Measurements from ENCODE around the gene HMSD.
A peak's percentile ranks its signal among the peaks of the same experiment; 100 is the strongest.

Gene HMSD

GRCh38 chr18:63949068-63949737, at the start of gene HMSD:
Gene HMSD (plus strand): TSS chr18:63949301. CDS start chr18:63953456, 4,155 bp downstream.
- H3K9ac ChIP-seq (ENCODE audit: low read length in 5 of 5) = peak within 1 kb of the TSS in 1 of 5 donors; percentile 8
- peaks cover 0 to 1% (median 0%) of the 10 kb centered on the region in 5 donors for H3K27me3 ChIP-seq (ENCODE audit: control insufficient read depth in 5 of 5, insufficient read depth in 4 of 5, low read length in 5 of 5)
- peaks cover 0 to 10% (median 6%) of the 10 kb centered on the region in 5 donors for H3K4me1 ChIP-seq (ENCODE audit: control insufficient read depth in 5 of 5, insufficient read depth in 5 of 5, low read length in 5 of 5)
- no peaks in the 10 kb centered on the region for H3K36me3 ChIP-seq (ENCODE audit: control insufficient read depth in 5 of 5, insufficient read depth in 5 of 5, low read length in 5 of 5)
- H3K9me3 ChIP-seq (ENCODE audit: control insufficient read depth in 5 of 5, low read length in 5 of 5) = no peaks in the 10 kb centered on the region
- H3K27ac ChIP-seq (ENCODE audit: low read depth, low read length) = no peak within 1 kb of the TSS
- peak within 1 kb of the TSS in 4 of 5 donors; percentile 28 to 40 (median 37) for H3K4me3 ChIP-seq (ENCODE audit: low read depth in 1 of 5, low read length in 5 of 5)

- Histone ChIP-seq H3K9ac (ENCODE audit: low read length in 5 of 5) (no peak overlapping the region), H3K4me3 (ENCODE audit: low read depth in 1 of 5, low read length in 5 of 5) (no peak overlapping the region), H3K4me1 (ENCODE audit: control insufficient read depth in 5 of 5, insufficient read depth in 5 of 5, low read length in 5 of 5) (peaks cover 0 to 4% (median 0%) of the 10 kb centered on the region in 5 donors), H3K27me3 (ENCODE audit: control insufficient read depth in 5 of 5, insufficient read depth in 4 of 5, low read length in 5 of 5) (no peaks in the 10 kb centered on the region), H3K9me3 (ENCODE audit: control insufficient read depth in 5 of 5, low read length in 5 of 5) (no peaks in the 10 kb centered on the region), H3K27ac (ENCODE audit: low read depth, low read length) (no peak overlapping the region), H3K36me3 (ENCODE audit: control insufficient read depth in 5 of 5, insufficient read depth in 5 of 5, low read length in 5 of 5) (no peaks in the 10 kb centered on the region)
These were observed 45.1 kb upstream of the HMSD start for GRCh38 chr18:63903851-63904570.

GRCh38 chr18:63904694-63905093, 44.4 kb upstream of the HMSD start:
- no peak overlapping the region for H3K27ac ChIP-seq (ENCODE audit: low read depth, low read length)
- no peaks in the 10 kb centered on the region for H3K9me3 ChIP-seq (ENCODE audit: control insufficient read depth in 5 of 5, low read length in 5 of 5)
- H3K9ac ChIP-seq (ENCODE audit: low read length in 5 of 5) = no peak overlapping the region
- no peak overlapping the region for H3K4me3 ChIP-seq (ENCODE audit: low read depth in 1 of 5, low read length in 5 of 5)
- no peaks in the 10 kb centered on the region for H3K27me3 ChIP-seq (ENCODE audit: control insufficient read depth in 5 of 5, insufficient read depth in 4 of 5, low read length in 5 of 5)
- peaks cover 0 to 4% (median 0%) of the 10 kb centered on the region in 5 donors for H3K4me1 ChIP-seq (ENCODE audit: control insufficient read depth in 5 of 5, insufficient read depth in 5 of 5, low read length in 5 of 5)
- H3K36me3 ChIP-seq (ENCODE audit: control insufficient read depth in 5 of 5, insufficient read depth in 5 of 5, low read length in 5 of 5) = no peaks in the 10 kb centered on the region

GRCh38 chr18:63905361-63905760, 43.7 kb upstream of the HMSD start:
- Histone ChIP-seq H3K27ac (ENCODE audit: low read depth, low read length) (no peak overlapping the region), H3K27me3 (ENCODE audit: control insufficient read depth in 5 of 5, insufficient read depth in 4 of 5, low read length in 5 of 5) (no peaks in the 10 kb centered on the region), H3K4me1 (ENCODE audit: control insufficient read depth in 5 of 5, insufficient read depth in 5 of 5, low read length in 5 of 5) (peaks cover 0 to 4% (median 0%) of the 10 kb centered on the region in 5 donors), H3K9ac (ENCODE audit: low read length in 5 of 5) (no peak overlapping the region), H3K9me3 (ENCODE audit: control insufficient read depth in 5 of 5, low read length in 5 of 5) (no peaks in the 10 kb centered on the region), H3K36me3 (ENCODE audit: control insufficient read depth in 5 of 5, insufficient read depth in 5 of 5, low read length in 5 of 5) (no peaks in the 10 kb centered on the region), H3K4me3 (ENCODE audit: low read depth in 1 of 5, low read length in 5 of 5) (no peak overlapping the region)

GRCh38 chr18:63906056-63906455, 43.0 kb upstream of the HMSD start:
- no peaks in the 10 kb centered on the region for H3K9me3 ChIP-seq (ENCODE audit: control insufficient read depth in 5 of 5, low read length in 5 of 5)
- H3K27ac ChIP-seq (ENCODE audit: low read depth, low read length) = no peak overlapping the region
- H3K4me1 ChIP-seq (ENCODE audit: control insufficient read depth in 5 of 5, insufficient read depth in 5 of 5, low read length in 5 of 5) = peaks cover 0 to 4% (median 0%) of the 10 kb centered on the region in 5 donors
- H3K36me3 ChIP-seq (ENCODE audit: control insufficient read depth in 5 of 5, insufficient read depth in 5 of 5, low read length in 5 of 5) = no peaks in the 10 kb centered on the region
- H3K9ac ChIP-seq (ENCODE audit: low read length in 5 of 5) = no peak overlapping the region
- no peaks in the 10 kb centered on the region for H3K27me3 ChIP-seq (ENCODE audit: control insufficient read depth in 5 of 5, insufficient read depth in 4 of 5, low read length in 5 of 5)
- H3K4me3 ChIP-seq (ENCODE audit: low read depth in 1 of 5, low read length in 5 of 5) = no peak overlapping the region

- Histone ChIP-seq H3K36me3 (ENCODE audit: control insufficient read depth in 5 of 5, insufficient read depth in 5 of 5, low read length in 5 of 5) (no peaks in the 10 kb centered on the region), H3K4me3 (ENCODE audit: low read depth in 1 of 5, low read length in 5 of 5) (no peak within 1 kb of the TSS), H3K27ac (ENCODE audit: low read depth, low read length) (no peak within 1 kb of the TSS), H3K9me3 (ENCODE audit: control insufficient read depth in 5 of 5, low read length in 5 of 5) (no peaks in the 10 kb centered on the region), H3K27me3 (ENCODE audit: control insufficient read depth in 5 of 5, insufficient read depth in 4 of 5, low read length in 5 of 5) (no peaks in the 10 kb centered on the region), H3K4me1 (ENCODE audit: control insufficient read depth in 5 of 5, insufficient read depth in 5 of 5, low read length in 5 of 5) (peaks cover 0 to 4% (median 0%) of the 10 kb centered on the region in 5 donors), H3K9ac (ENCODE audit: low read length in 5 of 5) (no peak within 1 kb of the TSS)
These were observed 41.4 kb upstream of the HMSD start, which contains the start of gene SERPINB10 for GRCh38 chr18:63907664-63908063. Gene SERPINB10 (plus strand): TSS chr18:63907958. CDS start chr18:63915511, 7,553 bp downstream.

GRCh38 chr18:63908858-63909257, 40.2 kb upstream of the HMSD start:
- Histone ChIP-seq H3K4me1 (ENCODE audit: control insufficient read depth in 5 of 5, insufficient read depth in 5 of 5, low read length in 5 of 5) (peaks cover 0 to 4% (median 0%) of the 10 kb centered on the region in 5 donors), H3K4me3 (ENCODE audit: low read depth in 1 of 5, low read length in 5 of 5) (no peak overlapping the region), H3K27me3 (ENCODE audit: control insufficient read depth in 5 of 5, insufficient read depth in 4 of 5, low read length in 5 of 5) (no peaks in the 10 kb centered on the region), H3K27ac (ENCODE audit: low read depth, low read length) (no peak overlapping the region), H3K9ac (ENCODE audit: low read length in 5 of 5) (no peak overlapping the region), H3K36me3 (ENCODE audit: control insufficient read depth in 5 of 5, insufficient read depth in 5 of 5, low read length in 5 of 5) (no peaks in the 10 kb centered on the region), H3K9me3 (ENCODE audit: control insufficient read depth in 5 of 5, low read length in 5 of 5) (no peaks in the 10 kb centered on the region)

GRCh38 chr18:63909870-63910269, 39.2 kb upstream of the HMSD start:
- no peaks in the 10 kb centered on the region for H3K9me3 ChIP-seq (ENCODE audit: control insufficient read depth in 5 of 5, low read length in 5 of 5)
- H3K4me3 ChIP-seq (ENCODE audit: low read depth in 1 of 5, low read length in 5 of 5) = no peak overlapping the region
- H3K27me3 ChIP-seq (ENCODE audit: control insufficient read depth in 5 of 5, insufficient read depth in 4 of 5, low read length in 5 of 5) = no peaks in the 10 kb centered on the region
- no peak overlapping the region for H3K9ac ChIP-seq (ENCODE audit: low read length in 5 of 5)
- H3K27ac ChIP-seq (ENCODE audit: low read depth, low read length) = no peak overlapping the region
- peaks cover 0 to 4% (median 0%) of the 10 kb centered on the region in 5 donors for H3K4me1 ChIP-seq (ENCODE audit: control insufficient read depth in 5 of 5, insufficient read depth in 5 of 5, low read length in 5 of 5)
- H3K36me3 ChIP-seq (ENCODE audit: control insufficient read depth in 5 of 5, insufficient read depth in 5 of 5, low read length in 5 of 5) = no peaks in the 10 kb centered on the region

- Histone ChIP-seq H3K4me1 (ENCODE audit: control insufficient read depth in 5 of 5, insufficient read depth in 5 of 5, low read length in 5 of 5) (no peaks in the 10 kb centered on the region), H3K9ac (ENCODE audit: low read length in 5 of 5) (no peak overlapping the region), H3K36me3 (ENCODE audit: control insufficient read depth in 5 of 5, insufficient read depth in 5 of 5, low read length in 5 of 5) (no peaks in the 10 kb centered on the region), H3K27ac (ENCODE audit: low read depth, low read length) (no peak overlapping the region), H3K27me3 (ENCODE audit: control insufficient read depth in 5 of 5, insufficient read depth in 4 of 5, low read length in 5 of 5) (no peaks in the 10 kb centered on the region), H3K9me3 (ENCODE audit: control insufficient read depth in 5 of 5, low read length in 5 of 5) (no peaks in the 10 kb centered on the region), H3K4me3 (ENCODE audit: low read depth in 1 of 5, low read length in 5 of 5) (no peak overlapping the region)
These were observed 31.3 kb upstream of the HMSD start for GRCh38 chr18:63917817-63918216.

GRCh38 chr18:63922049-63922448, 27.1 kb upstream of the HMSD start:
- no peak overlapping the region for H3K27ac ChIP-seq (ENCODE audit: low read depth, low read length)
- no peak overlapping the region for H3K9ac ChIP-seq (ENCODE audit: low read length in 5 of 5)
- no peaks in the 10 kb centered on the region for H3K27me3 ChIP-seq (ENCODE audit: control insufficient read depth in 5 of 5, insufficient read depth in 4 of 5, low read length in 5 of 5)
- no peak overlapping the region for H3K4me3 ChIP-seq (ENCODE audit: low read depth in 1 of 5, low read length in 5 of 5)
- no peaks in the 10 kb centered on the region for H3K4me1 ChIP-seq (ENCODE audit: control insufficient read depth in 5 of 5, insufficient read depth in 5 of 5, low read length in 5 of 5)
- no peaks in the 10 kb centered on the region for H3K36me3 ChIP-seq (ENCODE audit: control insufficient read depth in 5 of 5, insufficient read depth in 5 of 5, low read length in 5 of 5)
- H3K9me3 ChIP-seq (ENCODE audit: control insufficient read depth in 5 of 5, low read length in 5 of 5) = no peaks in the 10 kb centered on the region

All from subcutaneous abdominal adipose tissue (tissue), 5 donors.